GM12891 (cell line): ENCODE results near the gene COA5.

Experiments used
- DNase-seq: peaks from one replicate; pipeline ENCODE4 v3.0.0; 2011; ENCODE audit warnings: low spot score; ENCODE audit not compliant: insufficient read length
- FAIRE-seq: peaks from 2 replicates; lab custom pipeline; 2011; peaks lifted over from hg19 to GRCh38; lab: Jason Lieb, UNC
- PAX5 ChIP-seq: IDR thresholded peaks from 2 replicates; pipeline ENCODE4 v1.6.1; 2011; ENCODE audit warnings: low read length, moderate library complexity, mild to moderate bottlenecking; ENCODE audit not compliant: insufficient read depth, severe bottlenecking
- POLR2A ChIP-seq: IDR thresholded peaks from 2 replicates; pipeline ENCODE4 v1.6.1; 2011; ENCODE audit warnings: low read depth, low read length, control low read depth
- POLR2AphosphoS5 ChIP-seq: IDR thresholded peaks from 2 replicates; pipeline ENCODE4 v1.6.1; 2011; ENCODE audit warnings: low read depth, low read length, control low read depth
- POU2F2 ChIP-seq: IDR thresholded peaks from 2 replicates; pipeline ENCODE4 v1.6.1; 2011; ENCODE audit warnings: low read depth, mild to moderate bottlenecking, control low read depth, low read length, moderate library complexity
- SPI1 ChIP-seq: IDR thresholded peaks from 2 replicates; pipeline ENCODE4 v1.6.1; 2011; ENCODE audit warnings: low read depth, low read length, control low read depth
- TAF1 ChIP-seq: IDR thresholded peaks from 2 replicates; pipeline ENCODE4 v1.6.1; 2011; ENCODE audit warnings: low read depth, low read length, control low read depth

COA5 gene

DNA sequence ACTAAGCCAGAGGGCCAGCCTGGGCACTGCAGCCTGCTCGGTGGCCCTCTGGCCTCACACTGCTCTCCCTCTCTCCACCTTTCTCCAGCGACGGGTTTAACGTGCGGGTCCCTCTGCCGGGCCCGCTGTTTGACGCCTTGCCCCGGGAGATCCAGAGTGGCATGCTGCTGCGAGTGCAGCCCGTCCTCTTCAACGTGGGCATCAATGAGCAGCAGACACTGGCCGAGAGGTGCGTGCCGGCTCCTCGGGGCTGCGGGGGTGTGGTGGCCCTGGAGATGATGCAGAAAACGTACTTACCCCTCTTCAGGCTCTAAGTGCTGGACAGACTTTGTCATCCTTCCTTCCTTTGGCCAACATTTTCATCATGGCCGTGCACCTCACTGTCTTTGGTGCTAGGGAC lies 42.4 kb downstream of the COA5 start:
- no peak for FAIRE-seq
- no peak for TF ChIP-seq POLR2AphosphoS5
- no peak for TF ChIP-seq POLR2A
- TF ChIP-seq PAX5, result no peak
- no peak for TF ChIP-seq POU2F2
- no peak for TF ChIP-seq TAF1
- no peak for DNase-seq

DNA sequence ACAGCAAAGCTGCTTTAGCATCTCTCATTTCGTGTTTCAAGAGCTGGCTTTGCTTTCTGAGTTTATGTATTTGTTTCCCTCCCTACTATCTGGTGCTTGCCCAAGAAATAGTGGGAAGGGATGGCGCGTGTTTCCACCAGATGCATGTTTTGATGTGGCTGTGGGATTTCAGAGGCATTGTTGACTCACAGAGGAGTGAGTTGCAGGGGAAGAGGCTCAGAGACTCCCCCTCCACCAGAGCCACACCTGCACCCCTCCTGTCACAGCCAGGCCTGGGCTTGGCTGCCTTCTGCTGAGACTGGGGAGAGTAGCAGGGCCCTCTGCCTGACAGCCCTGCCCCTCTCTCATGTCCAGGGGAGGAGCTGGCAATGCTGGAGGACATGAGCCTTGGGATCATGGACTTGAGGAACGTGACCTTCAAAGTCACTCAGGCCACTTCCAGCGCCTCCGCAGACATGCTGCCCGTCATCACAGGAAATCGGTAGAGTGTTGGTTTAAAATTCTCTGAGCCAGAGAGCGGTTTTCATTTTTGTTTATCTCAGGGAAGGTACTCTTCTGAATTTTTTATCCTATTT lies 42.9 kb downstream of the COA5 start:
- no peak for TF ChIP-seq POU2F2
- no peak for TF ChIP-seq SPI1
- TF ChIP-seq PAX5, result no peak
- TF ChIP-seq TAF1, result no peak
- no peak for TF ChIP-seq POLR2A
- no peak for TF ChIP-seq POLR2AphosphoS5
- DNase-seq, result no peak
- no peak for FAIRE-seq

GRCh38 chr2:98564541-98565132 lies 43.7 kb downstream of the COA5 start:
- TF ChIP-seq POLR2A, result no peak
- no peak for TF ChIP-seq POLR2AphosphoS5
- TF ChIP-seq SPI1, result no peak
- no peak for TF ChIP-seq TAF1
- no peak for TF ChIP-seq POU2F2
- TF ChIP-seq PAX5, result no peak
- FAIRE-seq (no peak), DNase-seq (no peak)

DNA sequence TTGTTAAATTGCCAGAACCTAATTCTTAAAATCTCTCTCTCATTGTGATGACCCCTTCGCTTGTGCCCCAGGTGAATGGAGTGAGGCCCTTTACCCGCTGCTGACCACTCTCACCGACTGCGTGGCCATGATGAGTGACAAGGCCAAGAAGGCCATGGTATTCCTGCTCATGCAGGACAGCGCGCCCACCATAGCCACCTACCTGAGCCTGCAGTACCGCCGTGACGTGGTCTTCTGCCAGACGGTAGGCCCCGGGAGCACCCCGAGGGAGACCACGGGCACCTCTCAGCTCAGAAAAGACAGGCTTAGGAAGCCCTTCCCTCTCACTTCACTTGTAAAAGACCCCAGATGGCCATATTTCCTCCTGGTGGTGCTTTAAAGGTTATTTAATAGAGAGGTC lies 44.9 kb downstream of the COA5 start:
- TF ChIP-seq PAX5 (no peak), TAF1 (no peak), POLR2AphosphoS5 (no peak), POLR2A (no peak), SPI1 (no peak), POU2F2 (no peak)
- DNase-seq (no peak), FAIRE-seq (no peak)

DNA sequence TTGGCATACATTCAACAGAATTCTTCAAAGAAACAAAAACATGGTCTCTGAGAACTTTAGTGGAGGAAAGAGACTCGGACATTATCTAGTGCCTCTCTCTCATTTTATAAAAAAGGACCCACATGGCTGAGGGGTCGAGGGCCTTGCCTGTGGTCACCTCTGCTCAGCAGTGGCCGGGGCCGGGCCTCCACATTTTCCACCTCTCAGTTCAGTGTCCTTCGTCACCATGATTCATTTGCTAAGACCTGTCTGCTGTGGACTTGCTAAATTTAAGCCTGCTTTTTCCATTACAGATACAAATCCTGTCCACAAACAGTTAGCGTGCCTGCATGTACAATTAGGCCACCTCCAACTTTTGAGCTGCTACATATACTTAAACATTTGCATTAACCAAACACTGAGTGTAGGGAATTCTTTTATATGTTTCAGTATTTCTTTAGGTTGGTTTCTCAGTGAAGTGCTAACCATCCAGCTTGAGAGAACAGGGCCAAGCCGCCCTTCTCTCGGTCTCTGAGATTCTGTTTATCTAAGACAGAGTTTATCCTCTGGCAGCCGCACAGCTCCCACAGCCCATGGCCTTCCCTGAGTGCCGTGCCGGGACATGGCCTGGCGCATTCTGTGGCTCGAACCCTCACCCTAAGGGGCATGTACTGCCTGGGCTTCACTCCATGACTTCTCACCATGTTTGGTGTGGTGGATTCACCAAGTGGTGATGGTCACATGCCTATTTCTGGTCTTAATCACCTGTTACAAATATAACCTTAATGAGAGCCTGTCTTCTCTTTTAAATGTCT lies 46.2 kb downstream of the COA5 start:
- FAIRE-seq (no peak), DNase-seq (no peak)
- TF ChIP-seq SPI1 (no peak), POLR2AphosphoS5 (no peak), POLR2A (no peak), POU2F2 (no peak)

DNA sequence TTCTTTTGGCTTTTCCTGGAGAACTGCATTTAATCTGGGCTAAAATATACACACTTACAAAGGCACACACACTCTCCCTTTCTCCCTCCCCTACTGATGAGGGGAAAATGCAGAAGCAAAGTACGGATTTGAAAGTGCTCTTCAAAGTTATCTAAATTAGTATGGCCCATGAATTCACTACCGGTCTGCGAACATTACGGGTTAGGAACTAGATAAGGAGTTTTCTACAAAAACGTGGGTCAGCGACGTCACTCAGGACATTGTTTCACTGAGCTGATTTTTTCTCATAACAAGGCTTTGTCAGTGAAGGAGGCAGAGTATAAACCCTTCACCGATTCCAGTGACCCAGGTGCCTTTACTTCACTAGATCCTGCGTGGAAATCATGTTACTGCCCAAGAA lies 47.3 kb downstream of the COA5 start:
- no peak for FAIRE-seq
- no peak for TF ChIP-seq POU2F2
- TF ChIP-seq TAF1, result no peak
- no peak for TF ChIP-seq SPI1
- TF ChIP-seq POLR2AphosphoS5, result no peak
- no peak for TF ChIP-seq PAX5
- DNase-seq, result no peak

DNA sequence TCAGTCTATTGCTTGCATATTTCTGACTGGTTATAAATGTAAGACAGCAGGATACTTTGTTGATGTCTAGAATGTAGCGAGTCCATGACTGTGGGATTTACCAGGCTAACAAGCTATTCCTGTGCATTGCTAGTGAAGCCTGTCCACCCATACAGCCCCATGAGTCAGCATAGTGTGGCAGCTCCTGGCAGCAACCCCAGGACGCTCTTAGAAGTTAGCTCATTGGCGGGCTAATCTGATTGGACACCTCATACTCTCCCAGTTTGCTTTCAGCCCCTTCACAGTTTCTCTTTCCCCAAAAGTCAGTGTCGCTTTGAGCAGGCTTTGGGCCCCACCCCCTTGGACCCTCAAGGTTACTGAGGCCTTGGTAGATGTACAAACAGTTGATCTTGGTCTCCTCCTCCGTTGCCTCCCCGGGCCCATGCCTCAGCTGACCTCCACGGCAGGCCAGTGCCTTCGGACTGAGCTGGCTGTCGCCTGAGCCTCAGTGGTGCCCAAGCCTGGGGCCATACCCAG lies 48.0 kb downstream of the COA5 start:
- DNase-seq, result no peak
- no peak for TF ChIP-seq PAX5
- TF ChIP-seq SPI1, result no peak
- TF ChIP-seq TAF1, result no peak
- TF ChIP-seq POLR2A, result no peak
- no peak for TF ChIP-seq POU2F2
- TF ChIP-seq POLR2AphosphoS5, result no peak
- peak; percentile 41 for FAIRE-seq

- TF ChIP-seq TAF1, result no peak
- no peak for TF ChIP-seq POU2F2
- TF ChIP-seq SPI1, result no peak
- TF ChIP-seq PAX5, result no peak
- TF ChIP-seq POLR2A, result no peak
- no peak for TF ChIP-seq POLR2AphosphoS5
- DNase-seq (no peak), FAIRE-seq (peak; percentile 79)
Observed at GRCh38 chr2:98559581-98559980, 48.7 kb downstream of the COA5 start.

DNA sequence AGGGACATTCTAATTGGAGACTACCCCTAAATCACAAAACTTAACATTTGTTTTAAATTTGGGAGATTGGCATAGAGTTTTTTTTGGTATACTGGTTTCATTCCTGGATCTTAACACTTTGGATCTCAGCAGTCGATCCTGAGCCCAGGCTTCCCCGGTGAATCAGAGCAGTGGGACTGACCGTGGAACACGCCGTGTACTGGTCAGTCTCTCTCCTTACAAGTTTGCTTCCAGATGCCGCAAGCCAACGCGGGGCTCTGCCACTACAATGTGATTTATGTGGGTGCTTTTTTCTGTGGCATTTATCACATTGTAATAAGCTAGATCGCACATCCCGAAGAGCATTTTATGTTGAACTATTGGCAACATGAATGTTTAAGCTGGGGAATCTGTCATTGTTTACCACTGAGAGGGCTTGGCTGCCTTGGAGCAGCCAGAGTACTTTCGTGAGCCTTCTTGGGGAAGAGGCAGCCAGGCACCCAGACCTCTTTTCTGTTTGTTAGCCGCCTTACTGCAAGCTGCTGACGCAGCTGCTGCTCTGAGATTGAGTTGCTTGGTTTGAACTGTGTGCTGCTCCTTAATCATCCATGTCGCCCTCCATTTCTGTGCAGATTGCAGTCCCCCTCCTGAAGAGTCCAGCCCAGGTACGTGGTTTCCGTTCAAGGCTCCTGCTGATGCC lies 49.3 kb downstream of the COA5 start:
- FAIRE-seq (no peak), DNase-seq (no peak)
- TF ChIP-seq POLR2A, result no peak
- no peak for TF ChIP-seq SPI1
- no peak for TF ChIP-seq PAX5
- no peak for TF ChIP-seq TAF1
- TF ChIP-seq POLR2AphosphoS5, result no peak
- no peak for TF ChIP-seq POU2F2
